Posterior vena cava (tissue), 2 donors: ENCODE results near the gene FOXO1. TPM values are rescaled to one million over a fixed set of nuclear protein-coding genes. Genes with fewer than 3 reads are reported as not detected.

Experiments
- total RNA-seq, 2 donors: library from RNA; stranded (reverse); fragmentation: NEBNext Ultra II Directional; extraction: Animal tissue kit (Norgen Biotek cat#: 25700); gene quantifications; one replicate each; pipeline ENCODE4 v1.2.1, GENCODE V29; 2021
- donor health status: DM: yes; HTN: yes; CAD: no.
- donor health status: DM: yes; HTN: yes; CAD: no.

Gene FOXO1
- total RNA-seq, 2 donors from 2014 or later, result 34.4 to 42.5 TPM

Other genes starting within 250 kb of the FOXO1 start
- gene MRPS31, start 104.5 kb upstream of the FOXO1 start, total RNA-seq, result 10 to 100 TPM; 14.9 to 16.8 TPM
- gene SLC25A15, start 123.0 kb upstream of the FOXO1 start, total RNA-seq, result 1 to 10 TPM; 3.8 to 7.0 TPM